ENCODE results near the gene RNF152. TPM values are rescaled to one million over a fixed set of nuclear protein-coding genes. Genes with fewer than 3 reads are reported as not detected.

The RNF152 gene
- total RNA-seq, 1 experiment from 2014 or later: 0.18 TPM

DNA sequence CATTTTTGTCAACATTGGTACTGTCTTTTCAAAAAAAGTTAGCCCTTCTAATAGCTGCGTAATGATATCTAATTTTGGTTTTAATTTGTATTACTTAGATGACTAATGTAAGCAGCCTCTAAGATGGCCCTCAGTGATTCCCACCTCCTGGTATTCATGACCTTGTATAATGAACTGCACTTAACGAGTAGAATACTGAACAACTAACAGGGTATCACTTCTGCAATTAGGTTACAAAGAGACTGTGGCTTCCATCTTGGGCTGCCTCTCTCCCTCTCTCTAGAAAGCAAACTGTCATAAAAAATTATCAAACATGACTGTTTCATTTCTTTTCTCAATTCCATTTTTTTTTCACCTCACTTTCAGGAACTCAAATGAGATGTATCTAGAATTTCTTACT, 120.9 kb downstream of the RNF152 start:
- intact Hi-C loops (cut with micrococcal nuclease; ENCODE audit: unreplicated experiment) (no loop called here), in situ Hi-C loops (cut with HindIII; ENCODE audit: low pct_unique_long_range_greater_than_20kb, low sequenced_read_pairs) (no loop called here)
- H3K36me3 ChIP-seq (ENCODE audit: control insufficient read depth, insufficient read depth, low read length): no peaks in the 10 kb centered on the region
- DNase-seq (ENCODE audit: low read depth, low spot score) (no peak), ATAC-seq (no peak)
- H3K27ac ChIP-seq (ENCODE audit: low read length): no peak overlapping the region
- ChIA-PET POLR2A (no interaction called here), CTCF (no interaction called here)
- no peaks in the 10 kb centered on the region for H3K4me1 ChIP-seq (ENCODE audit: control insufficient read depth, insufficient read depth, low read length)
- H3K9me3 ChIP-seq (ENCODE audit: control insufficient read depth, insufficient read depth, low read depth, low read length): no peaks in the 10 kb centered on the region
- H3K27me3 ChIP-seq (ENCODE audit: control insufficient read depth, insufficient read depth, low read length): no peaks in the 10 kb centered on the region
- no TSS peak for BruUV-seq (replicated peaks)
- H3K4me3 ChIP-seq (ENCODE audit: low read depth in 2 of 2, low read length in 2 of 2): no peak overlapping the region
- no peak for TF ChIP-seq SIN3A (IDR thresholded peaks at IDR 0.05; ENCODE audit: borderline replicate concordance, insufficient read depth, low read depth, low read length)
- no peak for TF ChIP-seq POLR2AphosphoS5 (IDR thresholded peaks at IDR 0.05; ENCODE audit: low read depth, low read length)
- TF ChIP-seq TCF7L2 (IDR thresholded peaks at IDR 0.05; ENCODE audit: low read depth, low read length): no peak
- TF ChIP-seq REST (IDR thresholded peaks at IDR 0.05; ENCODE audit: insufficient read depth in 1 of 2, low read depth in 2 of 2, low read length in 1 of 2): no peak
- TF ChIP-seq, protein P1, sequence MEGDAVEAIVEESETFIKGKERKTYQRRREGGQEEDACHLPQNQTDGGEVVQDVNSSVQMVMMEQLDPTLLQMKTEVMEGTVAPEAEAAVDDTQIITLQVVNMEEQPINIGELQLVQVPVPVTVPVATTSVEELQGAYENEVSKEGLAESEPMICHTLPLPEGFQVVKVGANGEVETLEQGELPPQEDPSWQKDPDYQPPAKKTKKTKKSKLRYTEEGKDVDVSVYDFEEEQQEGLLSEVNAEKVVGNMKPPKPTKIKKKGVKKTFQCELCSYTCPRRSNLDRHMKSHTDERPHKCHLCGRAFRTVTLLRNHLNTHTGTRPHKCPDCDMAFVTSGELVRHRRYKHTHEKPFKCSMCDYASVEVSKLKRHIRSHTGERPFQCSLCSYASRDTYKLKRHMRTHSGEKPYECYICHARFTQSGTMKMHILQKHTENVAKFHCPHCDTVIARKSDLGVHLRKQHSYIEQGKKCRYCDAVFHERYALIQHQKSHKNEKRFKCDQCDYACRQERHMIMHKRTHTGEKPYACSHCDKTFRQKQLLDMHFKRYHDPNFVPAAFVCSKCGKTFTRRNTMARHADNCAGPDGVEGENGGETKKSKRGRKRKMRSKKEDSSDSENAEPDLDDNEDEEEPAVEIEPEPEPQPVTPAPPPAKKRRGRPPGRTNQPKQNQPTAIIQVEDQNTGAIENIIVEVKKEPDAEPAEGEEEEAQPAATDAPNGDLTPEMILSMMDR (IDR thresholded peaks at IDR 0.05): no peak

DNA sequence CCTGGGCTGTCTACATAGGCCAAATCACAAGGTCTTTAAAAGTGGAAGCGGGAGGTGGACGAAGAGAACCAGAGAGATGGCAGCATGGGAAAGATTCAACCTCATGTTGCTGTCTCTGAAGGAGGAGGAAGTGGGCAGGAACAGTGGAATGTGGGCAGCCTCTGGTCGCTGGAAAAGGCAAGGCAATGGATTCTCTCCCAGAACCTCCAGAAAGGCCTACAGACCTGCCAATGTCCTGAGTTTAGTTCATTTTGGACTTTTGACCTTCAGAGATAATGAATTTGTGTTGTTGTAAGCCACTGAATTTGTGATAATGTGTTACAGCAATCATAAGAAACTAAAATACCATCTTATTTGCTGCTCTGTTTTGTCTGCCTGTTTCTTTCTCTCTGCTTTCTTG, 122.5 kb downstream of the RNF152 start:
- ChIA-PET CTCF (no interaction called here), POLR2A (no interaction called here)
- TF ChIP-seq, protein P1 (IDR thresholded peaks at IDR 0.05): no peak
- no peak for TF ChIP-seq POLR2AphosphoS5 (IDR thresholded peaks at IDR 0.05; ENCODE audit: low read depth, low read length)
- no peak for TF ChIP-seq TCF7L2 (IDR thresholded peaks at IDR 0.05; ENCODE audit: low read depth, low read length)
- TF ChIP-seq REST (IDR thresholded peaks at IDR 0.05; ENCODE audit: insufficient read depth in 1 of 2, low read depth in 2 of 2, low read length in 1 of 2): no peak
- no peak for TF ChIP-seq SIN3A (IDR thresholded peaks at IDR 0.05; ENCODE audit: borderline replicate concordance, insufficient read depth, low read depth, low read length)
- in situ Hi-C loops (cut with HindIII; ENCODE audit: low pct_unique_long_range_greater_than_20kb, low sequenced_read_pairs): no loop called here
- no peak overlapping the region for H3K27ac ChIP-seq (ENCODE audit: low read length)
- no peaks in the 10 kb centered on the region for H3K27me3 ChIP-seq (ENCODE audit: control insufficient read depth, insufficient read depth, low read length)
- ATAC-seq (no peak), DNase-seq (ENCODE audit: low read depth, low spot score) (no peak)
- H3K4me3 ChIP-seq (ENCODE audit: low read depth in 2 of 2, low read length in 2 of 2): no peak overlapping the region
- intact Hi-C loops (cut with micrococcal nuclease; ENCODE audit: unreplicated experiment): no loop called here
- no peaks in the 10 kb centered on the region for H3K4me1 ChIP-seq (ENCODE audit: control insufficient read depth, insufficient read depth, low read length)
- BruUV-seq (replicated peaks): no TSS peak
- H3K9me3 ChIP-seq (ENCODE audit: control insufficient read depth, insufficient read depth, low read depth, low read length): no peaks in the 10 kb centered on the region
- no peaks in the 10 kb centered on the region for H3K36me3 ChIP-seq (ENCODE audit: control insufficient read depth, insufficient read depth, low read length)

All from Panc1 (cell line).